HG03097 (cell line): ENCODE results near the gene LTB.
"Not testable (repeated sequence)": the region's sequence is repeated elsewhere in the genome, so short reads cannot be mapped to it uniquely, and the experiment has no call there.

Source experiments
- ATAC-seq: cut with Tn5 transposase; IDR thresholded peaks from one replicate; pipeline ENCODE4 v1.9.1; 2021; ENCODE audit not compliant: unreplicated experiment, low FRiP score

Gene LTB

DNA sequence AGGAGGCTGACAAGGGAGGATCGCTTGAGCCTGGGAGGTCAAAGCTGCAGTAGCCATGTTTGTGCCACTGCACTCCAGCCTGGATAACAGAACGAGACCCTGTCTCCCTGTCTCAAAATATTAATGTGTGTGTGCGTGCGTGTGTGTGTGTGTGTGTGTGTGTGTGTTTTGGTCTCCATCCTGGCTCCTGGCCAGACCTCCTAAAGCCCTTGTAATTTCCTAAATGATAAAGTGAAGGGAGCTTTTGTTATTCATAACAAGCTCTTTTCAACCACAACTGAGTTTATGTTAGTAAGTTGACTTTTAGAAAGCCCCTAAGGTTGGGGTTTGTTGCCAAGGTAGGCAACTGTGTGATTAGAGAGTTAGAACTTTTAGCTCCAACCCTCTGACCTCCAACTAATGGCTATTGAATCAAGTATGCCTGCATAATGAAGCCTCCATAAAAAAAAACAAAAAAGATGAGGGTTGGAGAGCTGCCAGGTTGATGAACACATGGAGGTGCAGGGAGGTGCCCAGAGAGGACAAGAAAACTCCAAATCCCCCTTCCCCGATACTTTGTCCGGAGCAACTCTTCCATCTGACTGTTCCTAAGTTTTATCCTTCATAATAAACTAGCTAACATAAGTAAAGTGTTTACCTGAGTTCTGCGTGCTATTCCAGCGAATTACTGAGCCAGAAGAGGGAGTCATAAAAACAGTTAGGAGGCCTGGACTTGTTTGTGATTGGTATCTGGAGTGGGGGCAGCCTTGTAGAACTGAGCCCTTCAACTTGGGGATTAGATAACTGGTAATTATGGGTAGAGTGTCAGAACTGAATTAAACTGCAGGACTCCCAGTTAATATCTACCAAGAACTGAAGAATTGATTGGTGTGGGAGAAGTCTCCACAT lies 27.5 kb upstream of the LTB start:
- ATAC-seq, result no peak

DNA sequence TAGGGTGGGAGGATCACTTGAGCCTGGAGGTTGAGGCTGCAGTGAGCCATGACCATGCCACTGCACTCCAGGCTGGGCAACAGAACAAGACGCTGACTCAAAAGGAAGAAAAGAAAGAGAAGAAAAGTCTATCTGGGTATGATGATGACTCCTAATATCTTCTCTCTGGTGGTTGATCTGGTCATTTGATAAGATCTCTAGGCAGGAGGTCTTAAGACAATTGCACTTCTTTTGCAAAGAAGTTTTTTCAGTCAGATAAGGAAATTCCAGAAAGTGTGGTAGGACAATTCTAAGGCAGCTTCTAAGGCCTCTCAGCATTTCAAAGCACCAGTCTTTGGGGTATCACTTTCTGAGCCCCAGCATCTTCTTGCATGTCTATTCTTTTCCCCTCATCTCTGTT lies 25.1 kb upstream of the LTB start:
- no peak for ATAC-seq

DNA sequence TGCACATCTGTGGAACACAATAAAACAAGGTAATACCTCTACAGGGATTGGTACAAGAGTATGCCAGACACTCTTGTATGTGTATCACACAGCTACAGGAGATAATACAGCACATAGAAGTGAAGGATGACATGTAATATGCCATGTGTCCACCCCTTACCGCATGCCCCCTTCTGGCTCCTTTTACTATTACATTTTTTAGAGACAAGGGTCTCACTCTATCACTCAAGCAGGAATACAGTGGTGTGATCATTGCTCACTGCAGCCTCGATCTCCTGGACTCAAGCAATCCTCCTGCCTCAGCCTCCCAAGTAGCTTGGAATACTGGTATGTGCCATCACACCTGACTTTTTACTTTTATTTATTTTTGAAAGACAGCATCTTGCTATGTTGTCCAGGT lies 14.8 kb upstream of the LTB start:
- ATAC-seq, result no peak

DNA sequence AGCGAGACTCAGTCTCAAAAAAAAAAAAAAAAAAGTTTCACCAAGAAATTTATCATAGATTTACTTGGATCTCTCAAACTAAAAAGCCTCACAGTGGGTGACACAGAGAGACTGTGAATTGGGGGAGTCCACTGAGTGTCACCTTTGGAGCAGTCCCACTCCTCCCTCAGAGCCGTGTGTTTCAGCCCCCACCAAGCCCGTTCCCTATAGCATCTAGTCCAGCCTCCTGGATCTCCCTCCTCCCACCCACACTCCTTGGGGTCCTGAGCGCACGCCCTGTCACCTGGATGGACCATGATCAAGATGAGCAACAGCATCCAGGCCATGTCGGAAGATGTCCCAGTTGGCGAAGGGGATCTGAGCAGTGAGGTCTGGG lies 10.2 kb upstream of the LTB start:
- ATAC-seq, result no peak

DNA sequence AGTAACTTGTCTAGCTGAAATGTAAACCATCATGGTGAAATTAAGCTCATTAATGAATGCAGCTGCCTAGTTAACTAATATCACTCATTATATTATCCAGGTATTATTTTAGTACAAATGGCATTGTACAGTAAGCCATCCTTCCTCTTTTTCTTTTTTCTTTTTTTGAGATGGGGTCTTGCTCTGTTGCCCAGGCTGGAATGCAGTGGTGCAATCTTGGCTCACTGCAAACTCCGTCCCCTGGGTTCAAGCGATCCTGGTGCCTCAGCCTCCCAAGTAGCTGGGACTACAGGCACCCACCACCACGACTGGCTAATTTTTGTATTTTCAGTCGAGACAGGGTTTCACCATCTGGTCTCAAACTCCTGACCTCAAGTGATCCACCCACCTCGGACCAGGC lies 8.5 kb upstream of the LTB start:
- not testable (repeated sequence) for ATAC-seq

DNA sequence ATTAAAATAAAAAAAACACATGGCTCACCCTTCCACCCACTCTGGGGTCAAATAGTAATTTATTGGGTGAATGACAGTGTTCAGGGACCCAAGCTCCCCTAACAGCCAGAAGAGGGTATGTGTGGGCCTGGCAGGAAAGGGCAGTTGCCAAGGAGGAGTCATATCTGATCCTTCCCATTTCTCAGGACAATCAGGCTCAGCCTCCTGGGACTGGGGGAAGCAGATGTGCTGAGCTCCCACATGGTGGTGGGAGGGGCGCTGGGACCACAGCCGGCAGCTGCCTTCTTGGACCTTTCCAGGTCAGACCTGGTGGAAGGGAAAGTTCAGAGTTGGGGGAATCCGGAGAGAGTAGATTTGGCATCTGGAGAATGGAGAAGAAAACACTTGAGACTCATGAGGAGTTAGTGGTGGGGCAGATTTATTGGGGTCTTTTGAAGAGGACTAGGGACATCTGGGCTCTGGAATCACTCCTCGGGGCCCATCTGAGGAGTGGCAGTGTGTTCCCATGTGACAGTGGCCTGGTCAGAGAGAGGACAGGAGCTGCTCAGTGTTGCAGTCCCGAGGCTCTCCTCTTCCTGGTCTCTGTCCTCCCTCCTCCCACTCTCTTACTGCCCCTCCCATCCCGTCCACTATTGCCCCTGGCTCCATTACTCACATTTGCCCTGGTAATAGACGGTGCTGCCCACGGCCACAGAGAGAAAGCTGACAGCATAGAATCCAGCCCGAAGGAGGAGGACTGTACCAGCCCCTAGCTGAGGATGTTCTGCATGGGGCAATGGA lies 6.8 kb upstream of the LTB start:
- ATAC-seq, result no peak

DNA sequence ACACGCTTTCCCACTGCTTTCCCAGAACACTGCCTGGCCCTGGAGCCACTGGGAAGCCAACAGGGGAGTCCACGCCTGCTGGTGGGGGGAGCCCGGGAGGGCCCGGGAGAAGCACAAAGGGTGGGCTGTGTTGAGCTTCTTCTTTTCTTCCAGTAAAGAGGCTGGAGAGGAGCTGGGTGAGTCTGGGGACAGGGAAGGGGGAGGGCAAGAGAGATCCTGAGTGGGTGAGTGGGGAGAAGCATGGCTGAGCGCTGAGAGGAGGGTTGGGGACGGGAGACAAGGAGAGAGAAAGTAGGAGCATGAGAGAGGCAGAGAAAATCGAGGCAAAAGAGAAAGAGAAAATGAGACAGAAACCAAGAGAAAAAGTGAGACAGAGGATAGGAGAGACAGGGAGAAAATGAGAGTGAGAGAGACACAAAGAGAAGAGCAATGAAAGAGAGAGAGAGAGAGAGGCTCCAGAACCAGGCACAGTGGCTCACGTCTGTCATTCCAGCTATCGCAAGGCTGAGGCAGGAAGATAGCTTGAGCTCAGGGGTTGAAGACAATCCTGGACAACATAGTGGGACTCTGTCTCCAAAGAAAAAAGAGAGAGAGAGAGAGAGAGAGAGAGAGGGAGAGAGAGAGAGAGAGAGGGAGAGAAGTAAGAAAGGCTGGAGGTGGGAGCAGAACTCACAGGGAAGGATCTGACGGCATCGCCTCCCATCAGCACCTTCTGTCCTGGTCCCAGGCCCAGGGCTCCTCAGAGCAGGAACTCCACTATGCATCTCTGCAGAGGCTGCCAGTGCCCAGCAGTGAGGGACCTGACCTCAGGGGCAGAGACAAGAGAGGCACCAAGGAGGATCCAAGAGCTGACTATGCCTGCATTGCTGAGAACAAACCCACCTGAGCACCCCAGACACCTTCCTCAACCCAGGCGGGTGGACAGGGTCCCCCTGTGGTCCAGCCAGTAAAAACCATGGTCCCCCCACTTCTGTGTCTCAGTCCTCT lies 5.9 kb upstream of the LTB start:
- ATAC-seq, result no peak

DNA sequence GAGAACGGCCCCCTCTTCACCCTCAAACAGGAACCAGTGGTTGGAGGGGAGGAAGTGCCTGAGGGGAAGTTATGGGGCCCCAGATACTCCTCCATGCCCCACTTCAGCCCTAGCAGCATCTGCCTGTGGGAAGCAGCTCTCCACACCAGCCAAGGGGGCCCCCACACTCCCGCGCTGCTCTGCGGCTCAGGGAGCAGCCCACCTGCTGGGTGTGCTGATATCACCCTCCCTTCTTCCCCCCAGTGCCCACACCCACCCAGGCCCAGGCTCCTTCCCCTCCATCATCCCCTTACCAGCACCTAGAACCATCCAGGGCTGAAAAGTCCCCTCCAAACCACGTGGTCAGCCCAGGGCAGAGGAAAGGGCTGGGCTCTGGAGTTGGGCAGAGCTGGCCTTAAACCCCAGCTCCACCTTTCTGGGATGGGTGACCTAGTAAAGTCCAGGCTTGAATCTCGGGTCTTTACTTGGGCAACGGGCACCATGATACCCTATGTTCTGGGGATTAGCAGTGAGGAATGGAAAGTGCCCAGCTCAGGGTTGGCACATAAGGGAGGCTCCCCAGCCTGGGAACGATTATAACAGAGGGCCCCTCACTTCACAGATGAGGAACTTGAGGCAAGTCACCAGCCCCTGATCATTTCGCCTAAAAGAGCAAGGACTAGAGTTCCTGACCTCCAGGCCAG lies 4.5 kb upstream of the LTB start:
- ATAC-seq, result no peak

DNA sequence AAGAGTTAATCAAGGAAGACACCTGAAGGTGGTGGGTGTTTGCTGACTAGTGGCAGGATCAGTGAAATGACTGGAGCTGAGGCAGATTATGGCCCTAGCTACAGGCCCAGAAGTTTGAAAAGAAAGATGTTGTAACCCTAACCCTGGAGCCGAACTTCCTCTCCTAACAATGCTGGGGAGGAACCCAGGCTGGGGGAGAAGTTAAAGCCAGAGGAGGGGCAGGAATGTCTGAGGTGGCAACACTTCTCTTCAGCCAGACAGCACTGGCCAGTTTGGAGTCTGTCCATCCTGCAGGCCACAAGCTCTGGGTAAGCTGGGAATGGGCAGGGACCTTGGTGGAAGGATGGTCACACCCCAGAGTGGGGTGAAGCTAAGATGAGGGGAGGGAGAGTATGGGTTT lies 3.8 kb upstream of the LTB start, which contains the start of gene LST1:
TSS of gene LST1 (plus strand) at position 270 of the 400 bp plus-strand sequence. CDS start 1,023 bp downstream, outside the sequence.
- ATAC-seq, result no peak

DNA sequence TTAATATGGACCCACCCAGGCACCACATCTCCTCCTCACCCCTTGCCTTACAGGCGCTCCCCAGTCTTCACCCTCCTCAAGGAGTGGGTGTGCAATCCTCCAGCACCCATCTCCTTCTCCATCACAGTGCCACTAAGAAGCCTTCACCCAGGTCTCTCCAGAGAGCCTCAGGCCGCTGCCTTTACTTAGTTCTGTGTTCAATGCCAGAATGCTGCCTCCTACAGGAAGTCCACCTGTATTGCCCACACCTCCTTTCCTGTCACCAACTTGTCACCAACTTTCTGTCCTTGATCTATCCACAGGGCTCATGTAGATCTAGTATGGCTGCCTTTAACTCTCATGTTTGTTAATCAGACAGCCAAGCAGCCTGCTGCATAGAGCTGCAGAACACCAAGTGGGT lies 3.3 kb upstream of the LTB start:
- ATAC-seq, result no peak

DNA sequence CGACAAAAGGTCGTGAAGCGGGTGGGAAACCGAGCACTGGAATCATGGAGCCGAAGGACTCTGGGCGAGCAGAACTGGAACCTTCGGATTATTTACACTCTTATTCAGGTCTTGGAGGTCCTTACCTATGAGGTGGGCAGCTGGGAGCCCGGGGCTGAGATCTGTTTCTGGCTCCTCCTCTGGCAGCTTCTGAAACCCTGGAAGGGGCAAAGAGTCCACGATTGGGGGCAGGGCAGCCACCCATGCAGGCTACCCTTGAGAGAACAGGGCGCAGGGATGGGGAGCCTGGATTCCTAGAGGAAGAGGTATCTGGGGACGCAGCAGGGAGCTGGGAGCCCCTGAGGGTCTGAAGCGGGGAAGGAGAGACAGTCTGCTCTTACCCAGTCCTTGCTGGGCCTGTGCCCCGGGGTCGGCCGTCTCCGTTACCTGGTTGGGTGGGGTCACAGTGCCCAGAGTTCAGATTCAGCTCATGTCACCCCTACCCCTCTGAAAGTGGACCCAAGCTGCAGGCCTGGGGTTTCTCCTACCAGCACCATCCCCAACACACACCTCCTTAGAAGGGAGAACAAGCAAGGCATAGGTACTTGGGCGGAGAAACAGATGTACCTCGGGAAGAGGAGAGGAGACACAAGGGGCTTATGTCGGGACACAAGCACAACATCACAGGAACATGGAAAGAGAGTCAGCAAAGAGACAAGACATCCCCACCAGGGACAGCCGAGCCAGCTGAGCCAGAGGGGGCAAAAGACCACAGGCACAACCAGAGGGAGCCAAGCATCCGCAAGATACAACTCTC lies 592 bp downstream of the LTB start:
- ATAC-seq, result no peak

DNA sequence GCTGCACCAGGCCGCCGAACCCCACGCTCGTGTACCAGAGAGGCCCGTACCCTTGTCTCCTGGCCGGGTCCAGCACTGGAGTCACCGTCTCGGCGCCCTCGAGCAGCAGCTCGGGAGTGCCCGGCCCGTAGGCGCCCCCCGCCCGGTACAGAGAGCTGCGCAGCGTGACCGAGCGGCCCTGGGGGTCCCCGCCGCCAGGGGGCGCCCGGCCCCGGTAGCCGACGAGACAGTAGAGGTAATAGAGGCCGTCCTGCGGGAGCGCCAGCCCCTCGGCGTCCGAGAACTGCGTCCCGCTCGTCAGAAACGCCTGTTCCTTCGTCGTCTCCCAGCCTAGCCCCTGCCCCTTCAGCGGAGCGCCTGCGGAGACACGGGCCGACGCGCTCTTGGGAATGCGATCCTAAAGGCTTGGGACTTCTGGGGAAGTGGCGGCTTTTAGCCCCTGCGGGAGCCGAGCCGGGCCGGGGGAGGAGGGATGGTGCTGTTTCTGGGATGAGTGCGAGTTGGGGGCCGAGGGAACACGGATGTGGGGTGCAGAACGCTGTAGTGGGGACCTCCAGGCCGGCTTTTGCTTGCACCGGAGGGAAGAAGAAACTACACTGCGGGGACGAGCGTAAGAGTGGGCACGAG lies 1.3 kb downstream of the LTB start:
- peak; percentile 58 for ATAC-seq

DNA sequence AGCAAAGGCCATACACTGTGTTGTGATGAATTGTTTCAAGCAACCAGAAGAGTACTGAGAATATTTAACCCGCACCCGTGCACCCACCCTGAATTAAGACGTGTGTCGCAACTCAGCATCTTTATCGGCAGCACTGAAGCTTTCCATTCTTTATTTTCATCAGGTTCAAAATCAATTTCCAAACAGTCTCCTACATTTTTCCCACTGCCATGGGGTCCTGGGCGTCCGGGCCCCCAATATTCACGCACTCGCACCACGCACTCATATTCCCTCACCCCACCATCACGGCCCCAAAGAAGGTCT lies 1.8 kb downstream of the LTB start:
- ATAC-seq, result no peak

DNA sequence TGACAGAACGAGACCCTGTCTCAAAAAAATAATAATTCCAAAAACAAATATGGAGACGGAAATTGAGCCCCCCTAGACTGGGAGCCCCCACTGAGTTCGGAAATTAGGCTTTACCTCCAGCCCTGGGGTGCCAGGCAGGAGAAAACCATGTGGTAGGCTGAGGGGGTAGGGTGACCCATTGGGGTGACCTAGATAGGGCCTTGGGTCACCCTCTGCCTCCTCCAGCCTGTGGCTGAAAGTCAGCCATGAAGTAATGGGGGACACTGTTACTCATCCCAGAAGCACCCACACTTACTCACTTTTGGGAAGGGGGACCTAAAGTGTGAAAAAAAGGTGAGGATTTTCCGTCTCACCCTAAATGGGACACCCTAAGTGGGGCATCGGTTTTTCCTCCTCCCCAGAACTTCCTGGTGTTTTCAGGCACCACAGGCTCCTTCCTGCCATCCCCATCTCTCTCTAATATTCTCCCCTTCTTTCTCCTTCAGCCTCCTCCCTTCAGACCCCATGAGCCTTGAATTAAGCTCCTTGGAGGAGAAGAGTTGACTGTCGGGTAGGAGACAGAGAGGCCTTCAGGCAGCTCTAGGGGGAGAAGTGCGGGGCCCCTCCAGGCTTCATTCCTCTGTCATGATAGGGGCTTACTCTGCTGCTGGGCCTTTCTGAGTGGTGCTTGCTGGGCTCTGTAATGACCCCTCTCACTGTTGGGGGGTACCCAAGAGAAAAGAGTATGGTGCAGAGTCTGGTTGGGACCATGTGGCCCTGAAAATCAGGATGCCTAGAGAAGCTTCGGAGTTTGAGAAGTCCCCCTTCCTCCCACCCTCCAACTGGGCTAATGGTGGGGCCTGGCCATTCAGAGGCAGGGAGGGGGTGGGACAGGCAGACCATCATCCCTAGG lies 2.4 kb downstream of the LTB start:
- no peak for ATAC-seq

DNA sequence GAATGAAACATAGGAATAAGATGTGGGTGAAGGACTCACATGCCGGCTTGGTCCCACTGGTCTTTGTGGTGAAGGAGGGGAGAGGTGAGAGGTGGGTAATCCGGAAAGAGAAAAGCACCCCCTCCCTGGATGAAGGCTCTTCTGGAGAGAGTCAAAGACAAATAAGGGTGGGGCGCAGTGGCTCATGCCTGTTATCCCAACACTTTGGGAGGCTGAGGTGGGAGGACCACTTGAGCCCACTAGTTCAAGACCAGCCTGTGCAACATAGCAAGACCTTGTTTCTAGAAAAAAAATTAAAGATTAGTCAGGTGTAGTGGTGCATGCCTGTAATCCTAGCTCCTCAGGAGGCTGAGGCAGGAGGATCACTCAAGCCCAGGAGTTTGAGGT lies 3.1 kb downstream of the LTB start:
- no peak for ATAC-seq

DNA sequence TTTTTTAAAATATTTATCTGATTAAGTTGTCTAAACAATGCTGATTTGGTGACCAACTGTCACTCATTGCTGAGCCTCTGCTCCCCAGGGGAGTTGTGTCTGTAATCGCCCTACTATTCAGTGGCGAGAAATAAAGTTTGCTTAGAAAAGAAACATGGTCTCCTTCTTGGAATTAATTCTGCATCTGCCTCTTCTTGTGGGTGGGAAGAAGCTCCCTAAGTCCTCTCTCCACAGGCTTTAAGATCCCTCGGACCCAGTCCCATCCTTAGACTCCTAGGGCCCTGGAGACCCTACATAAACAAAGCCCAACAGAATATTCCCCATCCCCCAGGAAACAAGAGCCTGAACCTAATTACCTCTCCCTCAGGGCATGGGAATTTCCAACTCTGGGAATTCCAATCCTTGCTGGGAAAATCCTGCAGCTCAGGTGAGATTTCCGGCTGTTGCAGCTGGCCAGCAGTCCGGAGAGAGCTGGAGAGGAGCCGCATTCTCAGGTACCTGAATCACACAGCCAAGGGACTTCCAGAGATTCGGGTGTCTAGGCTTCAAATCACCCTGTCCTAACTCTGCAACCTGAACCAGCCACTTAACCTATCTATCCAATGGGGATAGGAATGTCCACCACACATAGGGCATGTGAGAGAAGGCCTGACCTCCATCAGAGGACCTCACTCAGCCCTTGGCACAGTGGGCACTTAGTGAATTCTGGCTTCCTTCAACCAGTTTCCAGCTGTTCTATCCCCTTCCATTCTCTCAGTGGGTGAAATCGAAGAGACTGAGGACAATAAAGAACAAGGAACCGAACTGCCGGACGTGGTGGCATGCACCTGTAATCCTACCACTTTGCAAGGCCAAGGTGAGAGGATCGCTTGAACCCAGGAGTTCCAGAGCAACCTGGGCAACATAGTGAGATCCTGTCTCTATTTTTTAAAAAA lies 3.8 kb downstream of the LTB start:
- no peak for ATAC-seq

DNA sequence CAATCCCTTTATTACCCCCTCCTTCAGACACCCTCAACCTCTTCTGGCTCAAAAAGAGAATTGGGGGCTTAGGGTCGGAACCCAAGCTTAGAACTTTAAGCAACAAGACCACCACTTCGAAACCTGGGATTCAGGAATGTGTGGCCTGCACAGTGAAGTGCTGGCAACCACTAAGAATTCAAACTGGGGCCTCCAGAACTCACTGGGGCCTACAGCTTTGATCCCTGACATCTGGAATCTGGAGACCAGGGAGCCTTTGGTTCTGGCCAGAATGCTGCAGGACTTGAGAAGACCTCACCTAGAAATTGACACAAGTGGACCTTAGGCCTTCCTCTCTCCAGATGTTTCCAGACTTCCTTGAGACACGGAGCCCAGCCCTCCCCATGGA lies 4.7 kb downstream of the LTB start:
- ATAC-seq, result no peak
